ENCODE data around the gene CALN1.
"Not testable (repeated sequence)": the region's sequence is repeated elsewhere in the genome, so short reads cannot be mapped to it uniquely, and the experiment has no call there.

The CALN1 gene

DNA sequence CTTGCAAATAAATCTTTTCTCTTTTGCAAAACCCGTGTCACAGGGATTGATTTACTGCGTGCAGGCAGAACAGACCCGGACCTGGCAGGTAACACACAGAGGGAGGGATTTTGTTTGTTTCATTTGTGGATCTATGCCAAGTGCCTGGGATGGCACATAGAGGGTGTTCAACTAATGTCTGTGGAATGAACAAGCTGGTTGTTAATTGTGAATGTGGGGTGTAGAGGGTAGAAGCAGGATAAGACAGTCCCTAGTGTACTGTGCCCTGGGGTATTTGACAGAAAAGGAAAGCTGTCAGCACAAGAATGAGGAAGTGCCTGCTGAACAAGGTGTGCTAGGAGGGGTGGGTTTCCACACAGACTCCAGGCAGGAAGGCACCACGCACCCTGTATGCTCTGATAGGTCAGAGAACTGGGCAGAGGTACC is 331.8 kb downstream of the CALN1 start:
- DNase-seq, result no peak

DNA sequence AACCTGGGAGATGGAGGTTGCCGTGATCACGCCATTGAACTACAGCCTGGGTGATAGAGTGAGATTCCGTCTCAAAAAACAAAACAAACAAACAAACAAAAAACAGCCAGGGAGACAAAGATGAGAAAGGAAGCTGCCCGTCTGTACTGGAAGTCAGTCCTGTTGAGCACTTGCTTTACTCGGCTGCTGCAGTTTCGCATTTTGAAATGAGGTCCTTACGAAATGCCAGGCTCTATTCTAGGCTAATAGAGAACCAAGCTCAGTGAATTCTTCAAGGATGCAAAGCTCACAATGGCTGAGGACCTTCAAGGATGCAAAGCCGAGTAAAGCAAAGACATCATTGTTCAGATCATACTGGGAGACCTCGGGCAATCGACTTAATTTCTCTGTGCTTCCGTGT is 333.3 kb downstream of the CALN1 start:
- no peak for DNase-seq

DNA sequence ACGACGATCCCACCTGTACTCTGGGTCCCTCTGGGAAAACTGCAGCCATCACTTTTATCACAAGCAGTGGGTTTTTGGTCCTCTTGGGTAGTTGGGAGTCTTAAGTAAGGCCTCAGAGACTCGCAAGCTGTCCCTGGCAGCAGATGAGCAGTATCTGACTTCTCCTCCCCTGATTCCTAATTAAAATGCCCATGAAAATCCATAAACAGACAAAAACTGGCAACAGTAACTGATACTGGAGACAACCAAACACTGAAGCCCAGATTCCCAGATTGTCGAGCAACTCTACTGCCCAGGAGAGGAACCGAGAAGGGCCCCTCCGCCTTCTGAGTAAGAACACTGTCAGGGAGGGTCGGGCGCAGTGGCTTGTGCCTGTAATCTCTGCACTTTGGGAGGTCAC is 333.8 kb downstream of the CALN1 start:
- no peak for DNase-seq

DNA sequence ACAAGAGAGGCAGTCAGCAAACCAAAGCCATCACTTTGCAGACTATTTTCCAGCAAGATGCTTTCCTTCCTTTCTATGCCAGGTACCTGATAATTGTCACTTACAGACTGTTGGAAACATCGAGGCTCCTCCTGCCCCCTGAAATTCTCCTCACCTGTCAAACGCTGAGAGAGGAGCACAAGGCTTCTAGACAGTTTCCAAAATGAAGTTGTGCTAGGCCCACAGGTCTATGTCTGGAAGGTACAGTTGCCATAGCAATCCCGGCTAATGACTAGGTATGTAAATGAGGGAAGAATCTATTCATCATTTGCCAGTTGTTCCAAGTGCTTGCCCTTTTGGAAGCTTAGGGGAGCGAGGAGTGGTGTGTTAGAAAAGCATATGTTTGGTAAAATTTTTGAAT is 334.4 kb downstream of the CALN1 start:
- no peak for DNase-seq

DNA sequence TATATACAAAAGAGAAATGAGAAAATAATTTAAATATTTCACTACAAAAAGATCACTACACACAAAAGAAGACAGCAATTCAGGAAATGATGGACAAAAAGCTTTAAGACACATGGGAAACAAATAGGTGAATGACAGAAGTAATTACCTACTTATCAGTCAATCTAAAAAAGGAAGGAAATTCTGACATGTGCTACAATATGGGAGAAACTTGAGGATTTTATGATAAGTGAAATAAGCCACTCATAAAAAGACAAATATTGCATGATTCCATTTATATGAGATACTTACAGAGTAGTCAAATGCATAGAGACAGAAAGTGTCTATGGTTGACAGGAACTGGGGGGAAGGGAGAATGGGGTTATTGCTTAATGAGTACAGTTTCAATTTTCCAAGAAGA is 339.2 kb downstream of the CALN1 start:
- no peak for DNase-seq

DNA sequence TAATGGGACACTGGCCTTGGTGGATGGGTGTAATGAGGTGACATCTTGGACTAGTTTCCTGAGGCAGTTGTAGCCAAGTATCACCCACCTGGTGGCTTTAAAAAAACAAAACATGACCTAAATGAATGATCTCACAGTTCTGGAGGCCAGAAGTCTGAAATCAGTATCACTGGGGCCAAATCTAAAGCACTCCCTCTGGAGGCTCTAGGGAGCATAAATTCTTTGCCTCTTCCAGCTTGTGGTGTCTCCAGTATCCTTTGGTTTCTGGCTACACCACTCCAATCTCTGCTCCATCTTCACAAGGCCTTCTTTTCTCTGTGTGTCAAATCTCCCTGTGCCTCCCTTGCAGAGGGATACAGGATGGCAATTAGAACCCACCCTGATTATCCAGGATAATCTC is 342.9 kb downstream of the CALN1 start:
- DNase-seq, result no peak

DNA sequence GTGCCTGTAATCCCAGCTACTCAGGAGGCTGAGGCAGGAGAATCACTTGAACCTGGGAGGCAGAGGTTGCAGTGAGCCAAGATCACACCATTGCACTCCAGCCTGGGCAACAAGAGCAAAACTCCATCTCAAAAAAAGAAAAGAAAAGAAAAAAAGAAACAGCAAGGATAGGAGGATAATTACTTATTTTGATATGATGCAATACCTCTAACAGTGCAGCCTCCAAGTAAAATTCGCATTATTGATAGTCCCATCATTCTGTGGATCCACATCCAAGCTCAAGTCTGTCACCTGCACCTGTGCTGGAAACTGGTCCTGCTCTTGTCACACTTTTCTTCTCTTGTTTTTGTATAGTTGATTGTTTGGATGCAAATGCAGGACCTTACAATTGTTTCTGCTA is 346.4 kb downstream of the CALN1 start:
- not testable (repeated sequence) for DNase-seq

DNA sequence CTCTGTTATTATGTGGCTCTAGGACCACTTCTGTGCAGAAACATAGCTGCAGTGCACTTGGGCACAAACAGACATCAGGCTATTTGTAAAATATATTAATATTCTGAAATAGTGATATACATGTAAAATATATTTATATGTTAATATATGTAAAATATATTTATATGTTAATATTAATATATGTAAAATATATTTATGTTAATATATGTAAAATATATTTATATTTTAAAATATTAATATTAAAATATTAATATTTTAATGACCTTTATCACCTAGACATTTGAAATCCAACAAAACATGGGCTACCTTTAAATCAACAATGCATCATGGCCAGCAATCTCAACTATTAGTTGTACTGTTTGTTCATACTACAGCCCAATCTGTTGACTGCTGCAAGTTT is 347.2 kb downstream of the CALN1 start:
- DNase-seq, result no peak

DNA sequence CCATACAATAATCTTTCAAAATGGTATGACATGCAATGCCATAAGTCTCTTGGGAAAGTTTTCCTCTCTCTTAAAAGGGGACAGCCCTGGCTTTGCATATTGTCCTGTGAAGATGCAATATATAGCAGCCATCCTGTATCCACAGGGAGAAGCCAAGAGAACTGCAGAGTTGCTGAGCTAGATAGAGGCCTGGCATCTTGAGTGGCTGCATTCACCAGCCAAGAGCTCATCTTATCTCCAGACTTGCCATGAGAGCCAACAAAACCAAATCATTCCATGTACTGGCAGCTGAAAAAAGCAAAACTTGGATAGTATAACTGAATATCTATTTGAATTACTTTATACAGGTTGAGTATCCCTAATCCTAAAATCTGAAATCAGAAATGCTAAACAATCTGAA is 348.8 kb downstream of the CALN1 start:
- no peak for DNase-seq

DNA sequence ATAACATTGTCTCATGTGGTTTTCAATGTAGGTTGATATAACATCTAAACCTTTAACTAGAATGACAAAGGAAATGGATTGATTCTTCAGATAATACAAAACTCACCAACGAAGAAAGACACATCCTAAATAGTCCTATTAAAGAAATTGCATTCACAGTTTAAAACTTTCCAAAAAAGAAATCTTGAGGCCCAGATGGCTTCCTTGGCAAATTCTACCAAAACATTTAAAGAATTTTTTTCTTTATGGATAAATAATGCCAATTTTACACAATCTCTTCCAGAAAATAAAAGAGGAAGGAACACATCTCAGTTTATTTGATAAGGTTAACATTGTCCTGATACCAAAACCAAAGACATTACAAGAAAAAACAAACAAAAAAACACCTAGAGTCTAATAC is 349.5 kb downstream of the CALN1 start:
- no peak for DNase-seq

DNA sequence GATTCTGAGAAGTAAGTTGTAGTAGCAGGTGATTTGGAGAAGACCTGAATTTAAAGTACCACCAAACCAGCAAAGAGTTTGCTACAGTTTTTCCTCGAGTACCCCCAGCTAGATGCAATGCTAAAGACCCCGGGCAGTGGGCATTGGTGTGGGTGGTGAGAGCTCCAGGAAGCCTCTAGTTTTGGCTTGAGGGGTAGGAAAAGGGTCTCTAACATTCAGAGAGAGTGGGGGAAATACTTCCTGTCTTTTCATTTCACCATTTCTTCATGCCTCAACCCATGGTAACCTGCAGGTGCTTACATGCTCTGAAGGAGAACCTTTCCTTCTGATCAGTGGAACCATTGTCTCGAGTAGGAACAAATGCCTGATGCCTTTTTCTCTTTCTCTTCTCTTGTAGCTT is 352.2 kb downstream of the CALN1 start:
- DNase-seq, result no peak

DNA sequence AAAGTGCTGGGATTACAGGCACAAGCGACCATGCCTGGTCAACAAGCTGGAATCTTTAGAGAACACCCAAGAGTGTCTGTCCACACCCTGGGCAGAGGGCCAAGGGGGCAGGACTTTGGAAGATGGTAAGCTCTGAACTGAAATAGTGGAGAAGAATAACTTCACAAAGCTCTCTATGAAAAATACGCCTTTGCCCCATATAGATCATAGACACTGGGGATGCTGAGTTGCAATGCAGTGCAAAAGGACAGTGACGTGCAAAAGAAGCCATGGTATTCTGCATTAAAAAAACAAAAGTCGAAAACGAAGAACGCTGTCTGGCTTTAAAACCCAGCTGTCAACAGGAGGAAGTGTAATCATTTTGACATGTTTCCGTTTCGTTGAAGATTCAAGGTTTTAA is 353.6 kb downstream of the CALN1 start:
- no peak for DNase-seq

DNA sequence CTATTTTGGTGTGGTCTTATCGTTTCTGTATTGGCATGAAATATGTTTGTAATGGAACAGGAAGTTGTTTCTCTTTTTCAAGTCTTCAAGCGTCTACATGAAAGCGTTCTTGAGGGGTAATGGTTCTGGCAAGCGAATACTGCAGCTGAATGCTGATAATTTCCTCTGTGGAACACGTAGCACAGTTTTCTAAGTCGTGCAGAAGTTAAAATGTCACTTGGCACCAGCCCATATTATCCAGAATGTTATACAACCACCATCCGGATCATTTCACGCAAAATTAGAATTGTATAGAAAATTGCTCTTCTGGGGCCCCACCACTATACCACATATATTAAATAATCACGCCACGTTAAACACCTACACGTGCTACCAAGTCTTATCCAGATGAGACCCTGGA is 354.3 kb downstream of the CALN1 start:
- DNase-seq, result no peak

DNA sequence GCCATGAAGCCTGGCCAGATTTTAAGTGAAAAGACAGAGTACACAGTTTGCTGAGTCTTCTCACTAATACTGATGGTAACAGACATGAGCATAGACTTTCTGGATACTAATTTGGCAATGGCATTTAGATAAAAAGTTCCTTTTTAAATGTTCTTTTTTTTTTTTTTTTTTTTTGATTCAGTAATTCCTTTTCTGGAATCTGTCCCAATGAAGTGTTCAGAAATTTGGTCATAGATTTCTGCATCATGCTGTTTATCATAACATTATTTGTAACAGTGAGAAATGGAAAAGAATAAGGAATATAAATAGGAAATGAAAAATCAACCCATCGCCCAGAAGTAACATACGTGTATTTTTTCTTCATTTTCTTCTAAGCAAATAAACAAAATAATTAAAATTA is 354.9 kb downstream of the CALN1 start:
- DNase-seq, result no peak

DNA sequence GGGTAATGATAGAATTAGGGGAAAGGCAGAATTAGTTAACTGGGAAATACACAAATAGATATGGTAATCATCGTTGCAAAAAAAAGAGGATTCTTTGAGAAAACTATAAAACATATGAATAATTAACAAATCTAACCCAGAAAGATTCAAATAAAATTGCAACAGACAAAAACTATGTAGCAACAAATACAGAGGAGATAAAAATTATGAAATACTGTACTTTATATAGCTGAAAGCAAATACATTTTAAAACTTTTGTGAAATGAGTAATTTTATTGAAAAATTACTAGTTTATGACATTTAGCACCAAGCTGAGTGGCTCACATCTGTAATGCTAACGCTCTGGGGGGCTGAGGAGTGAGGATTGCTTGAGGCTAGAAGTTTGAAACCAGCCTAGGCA is 356.7 kb downstream of the CALN1 start:
- no peak for DNase-seq

DNA sequence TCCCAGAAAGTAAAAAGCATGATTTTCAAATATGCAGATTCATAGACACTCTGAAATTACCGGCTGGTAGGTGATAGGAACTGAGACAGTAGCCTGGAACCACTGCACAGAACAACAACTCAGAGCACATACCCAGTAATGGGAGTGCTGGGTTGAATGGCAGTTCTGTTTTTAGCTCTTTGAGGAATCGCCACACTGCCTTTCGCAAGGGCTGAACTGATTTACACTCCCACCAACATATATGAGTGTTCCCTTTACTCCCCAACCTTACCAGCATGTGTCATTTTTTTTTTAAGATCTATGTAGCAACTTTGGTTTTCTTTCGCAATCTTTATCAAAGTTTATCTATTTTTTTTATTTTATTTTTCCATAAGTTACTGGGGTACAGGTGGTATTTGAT is 358.8 kb downstream of the CALN1 start:
- no peak for DNase-seq

DNA sequence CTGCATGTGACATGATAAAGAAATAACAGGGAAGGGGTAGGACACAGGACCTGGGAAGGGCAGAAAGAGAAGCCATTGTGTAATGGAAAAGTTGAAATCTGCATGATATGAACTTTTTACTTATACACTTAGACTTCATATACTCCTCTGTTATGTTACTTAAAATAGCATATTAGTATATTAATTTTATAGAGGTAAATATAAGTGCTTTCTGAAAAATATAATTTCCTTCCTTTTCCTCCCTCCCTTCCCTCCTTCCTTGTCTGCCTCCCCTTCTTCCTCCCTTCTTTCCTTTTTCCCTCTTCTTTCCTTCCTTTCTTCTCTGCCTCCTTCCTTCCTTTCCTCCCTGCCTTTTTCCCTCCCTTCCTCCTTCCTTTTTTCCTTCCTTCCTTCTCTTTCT is 363.7 kb downstream of the CALN1 start:
- DNase-seq, result no peak

DNA sequence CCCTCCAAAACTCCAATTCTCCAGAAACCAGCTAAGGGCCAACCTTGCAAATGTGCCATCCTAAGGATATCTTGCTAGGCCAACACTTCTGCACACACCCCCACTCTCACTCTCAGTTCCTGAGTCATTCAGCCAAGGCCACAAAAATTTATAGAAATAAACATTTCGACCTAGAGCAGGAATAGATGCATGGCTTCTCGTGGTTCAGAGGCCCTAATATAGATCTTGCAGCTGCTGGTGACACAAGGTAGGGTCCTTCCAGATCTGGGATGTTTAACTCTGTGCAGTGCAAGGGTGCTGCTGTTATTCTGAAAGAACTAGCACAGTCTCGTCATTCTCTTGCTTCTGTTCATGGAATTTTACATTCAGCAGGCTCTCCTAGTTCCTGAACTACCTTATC is 369.3 kb downstream of the CALN1 start:
- no peak for DNase-seq

DNA sequence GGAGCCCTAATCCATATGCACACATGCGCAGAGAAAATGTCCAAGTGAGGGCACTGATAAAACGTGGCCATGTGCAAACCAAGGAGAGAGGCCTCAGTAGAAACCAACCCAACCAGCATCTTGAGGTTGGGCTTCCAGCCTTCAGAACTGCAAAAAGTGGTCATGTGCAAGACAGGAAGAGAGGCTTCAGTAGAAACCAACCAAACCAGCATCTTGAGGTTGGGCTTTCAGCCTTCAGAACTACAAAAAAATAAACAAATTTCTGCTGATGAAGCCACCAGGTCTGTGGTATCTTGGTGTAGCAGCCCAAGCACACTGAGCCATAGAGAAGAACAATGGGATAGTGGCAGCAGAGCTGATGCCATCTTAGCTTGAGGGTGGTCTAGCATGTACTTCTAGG is 371.5 kb downstream of the CALN1 start:
- DNase-seq, result no peak

DNA sequence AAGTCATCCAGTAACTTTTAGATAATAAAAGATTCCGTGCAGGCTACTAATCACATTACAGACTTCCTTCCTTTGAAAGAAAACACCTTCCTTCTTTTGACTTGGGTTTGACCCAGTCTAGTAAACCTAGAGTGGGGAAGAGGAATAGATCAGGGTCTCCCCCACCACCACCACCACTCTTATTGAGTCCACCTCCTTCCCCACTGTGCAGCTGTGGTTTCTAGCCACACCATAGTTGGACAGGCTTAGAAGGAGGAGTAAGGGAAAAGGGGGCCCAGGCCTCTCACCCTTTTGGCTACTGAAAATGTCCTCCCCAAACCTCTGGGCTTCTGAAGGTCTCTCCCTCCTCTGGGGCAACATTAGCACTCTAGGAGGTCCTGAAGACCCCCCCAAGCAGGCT is 372.7 kb downstream of the CALN1 start:
- no peak for DNase-seq

DNA sequence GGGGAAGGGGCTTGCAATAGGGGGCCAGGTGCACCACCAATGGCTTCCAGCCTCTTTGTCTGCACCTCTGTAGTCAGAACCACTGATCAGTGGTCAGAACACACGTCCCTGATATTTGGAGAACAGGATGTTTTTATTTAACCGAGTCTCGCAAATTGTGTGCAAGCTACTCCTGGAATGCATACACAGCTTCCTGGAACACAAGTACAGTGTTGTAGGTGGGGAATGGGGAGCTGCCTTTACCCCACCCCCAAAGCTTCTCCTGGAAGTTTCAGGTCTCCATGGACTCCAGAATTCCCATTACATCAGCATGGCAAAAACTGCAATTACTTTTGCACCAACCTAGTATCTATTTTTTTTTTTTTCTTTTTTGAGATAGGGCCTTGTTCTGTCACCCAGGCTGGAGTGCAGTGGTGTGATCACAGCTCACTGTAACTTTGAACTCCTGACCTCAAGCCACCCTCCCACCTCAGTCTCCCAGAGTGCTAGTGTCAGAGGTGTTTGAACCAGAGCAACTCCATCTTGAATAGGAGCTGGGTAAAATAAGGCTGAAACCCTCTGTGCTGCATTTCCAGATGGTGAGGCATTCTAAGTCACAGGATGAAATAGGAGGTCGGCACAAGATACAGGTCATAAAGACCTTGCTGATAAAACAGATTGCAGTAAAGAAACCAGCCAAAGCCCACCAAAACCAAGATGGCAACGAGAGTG is 374.0 kb downstream of the CALN1 start:
- no peak for DNase-seq

DNA sequence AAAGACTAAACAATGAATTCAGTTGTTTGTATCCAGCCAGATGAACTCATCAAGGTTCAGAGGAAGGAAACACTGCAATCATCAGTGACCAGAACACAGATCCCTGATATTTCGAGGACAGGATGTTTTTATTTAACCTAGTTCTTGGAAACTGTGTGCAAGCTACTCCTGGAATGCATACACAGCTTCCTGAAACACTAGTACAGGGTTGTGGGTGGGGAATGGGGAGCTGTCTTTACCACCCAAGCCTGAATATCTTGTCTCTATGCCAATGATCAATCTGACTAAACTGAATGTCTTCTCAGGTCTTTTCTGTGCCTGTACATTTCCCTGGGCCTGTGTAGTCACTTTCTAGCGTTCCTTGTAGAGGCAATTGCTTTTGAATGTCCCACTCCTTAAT is 374.6 kb downstream of the CALN1 start:
- no peak for DNase-seq

DNA sequence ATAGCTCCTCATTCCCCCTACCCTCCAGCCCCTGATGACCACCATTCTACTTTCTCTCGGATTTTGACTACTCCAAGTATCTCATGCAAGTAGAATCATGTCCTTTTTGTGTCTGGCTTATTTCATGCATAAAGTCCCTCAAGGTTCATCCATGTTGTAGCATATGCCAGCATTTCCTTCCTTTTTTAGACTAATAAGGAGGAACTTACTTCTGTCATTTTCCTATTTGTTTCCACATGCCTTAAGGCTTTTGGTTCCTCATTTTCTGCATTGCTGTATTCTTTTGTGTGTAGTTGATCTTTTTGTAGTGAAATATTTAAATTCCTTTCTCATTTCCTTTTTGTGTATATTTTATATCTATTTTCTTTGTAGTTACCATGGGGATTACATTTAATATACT is 376.9 kb downstream of the CALN1 start:
- no peak for DNase-seq

DNA sequence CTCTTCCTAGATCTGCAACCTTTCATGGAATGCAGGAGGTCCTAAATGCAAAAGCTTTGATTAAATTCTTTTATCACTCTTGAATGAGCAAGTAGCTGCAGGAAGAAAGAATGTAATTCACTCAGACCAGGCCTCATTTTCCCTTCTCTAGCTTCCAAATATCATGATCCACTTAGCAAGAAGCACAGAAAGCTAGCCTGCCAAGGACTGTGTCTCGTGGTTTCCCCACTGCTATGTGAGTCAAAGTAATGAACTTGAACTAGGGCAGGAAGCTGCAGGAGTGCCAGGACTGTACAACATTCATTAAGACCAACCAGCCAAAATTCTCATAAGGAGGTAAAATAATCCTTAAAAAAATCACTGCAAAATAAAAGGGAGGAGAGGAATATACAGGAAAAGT is 379.2 kb downstream of the CALN1 start:
- no peak for DNase-seq

DNA sequence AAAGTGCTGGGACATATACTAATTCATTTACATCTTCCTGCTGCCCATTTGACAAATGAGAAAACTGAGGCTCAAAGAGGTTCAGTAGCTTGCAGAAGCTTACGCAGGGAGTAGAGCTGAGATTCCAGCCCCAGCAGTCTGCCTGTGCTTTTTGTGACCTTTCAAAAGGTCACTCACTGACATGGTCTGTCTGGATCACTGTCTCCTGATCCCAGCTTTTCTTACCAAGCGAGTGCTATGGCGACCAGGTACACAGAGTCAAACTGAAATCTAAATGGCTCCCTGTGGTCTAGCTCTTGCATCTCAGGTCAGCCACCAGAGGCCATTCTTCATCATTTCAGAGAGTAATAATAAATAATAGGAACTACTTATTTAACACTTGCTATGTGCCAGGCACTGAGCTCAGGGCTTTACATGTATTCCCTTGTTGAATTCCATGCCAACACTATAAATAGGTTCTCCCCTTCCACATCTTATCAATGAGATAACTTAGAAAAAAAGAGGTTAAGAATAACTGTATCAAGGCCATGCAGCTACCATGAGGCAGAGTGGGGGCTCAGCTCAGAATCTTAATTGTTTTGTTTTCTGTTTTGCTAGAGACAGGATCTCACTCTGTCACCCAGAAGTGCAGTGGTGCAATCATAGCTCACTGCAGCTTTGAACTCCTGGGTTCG is 381.0 kb downstream of the CALN1 start:
- no peak for DNase-seq

Measured in RPMI8226 (cell line).